Bronchial epithelial cell (primary cell): Measurements from ENCODE around the gene PRKG1. TPM values are rescaled to one million over a fixed set of nuclear protein-coding genes. Genes with fewer than 3 reads are reported as not detected.
A peak's percentile ranks its signal among the peaks of the same experiment; 100 is the strongest.

Source experiments
- DNase-seq: peaks from one replicate; pipeline ENCODE4 v3.0.0-alpha.2; 2010; ENCODE audit warnings: low read depth
- FAIRE-seq: peaks from 2 replicates; lab custom pipeline; 2011; peaks lifted over from hg19 to GRCh38; lab: Jason Lieb, UNC
- H3K27me3 ChIP-seq: 2 replicates; pipeline ENCODE4 v1.5.1; 2011; ENCODE audit warnings: low read length; ENCODE audit not compliant: control insufficient read depth, insufficient read depth
- H3K36me3 ChIP-seq: 2 replicates; pipeline ENCODE4 v1.5.1; 2011; ENCODE audit warnings: low read length; ENCODE audit not compliant: control insufficient read depth, insufficient read depth
- H3K4me3 ChIP-seq: 2 replicates; pipeline ENCODE4 v1.5.1; 2011; ENCODE audit warnings: mild to moderate bottlenecking, low read depth, low read length, control low read depth
- CTCF ChIP-seq: IDR thresholded peaks from 2 replicates; pipeline ENCODE4 v1.5.1; 2011; ENCODE audit warnings: mild to moderate bottlenecking, moderate library complexity, low read length, control low read depth, inconsistent platforms; ENCODE audit not compliant: insufficient read depth, severe bottlenecking
- total RNA-seq: library from RNA; depleted of rRNA; stranded (reverse); fragments of >200 nt; gene quantifications from 2 replicates; pipeline ENCODE4 v1.2.1, GENCODE V29; 2014

Gene PRKG1
- total RNA-seq, 1 donor from 2014 or later = 0.26 TPM

- Histone ChIP-seq H3K36me3 (no peaks in the 10 kb centered on the region), H3K27me3 (no peaks in the 10 kb centered on the region), H3K4me3 (no peak overlapping the region)
- FAIRE-seq (no peak), DNase-seq (no peak)
- no peak for TF ChIP-seq CTCF
Observed at GRCh38 chr10:51955696-51956095, 881.4 kb downstream of the PRKG1 start.

- no peak overlapping the region for H3K4me3 ChIP-seq
- no peaks in the 10 kb centered on the region for H3K36me3 ChIP-seq
- DNase-seq (no peak), FAIRE-seq (no peak)
- no peak for TF ChIP-seq CTCF
- no peaks in the 10 kb centered on the region for H3K27me3 ChIP-seq
Observed at GRCh38 chr10:51956822-51957221, 882.5 kb downstream of the PRKG1 start.

DNA sequence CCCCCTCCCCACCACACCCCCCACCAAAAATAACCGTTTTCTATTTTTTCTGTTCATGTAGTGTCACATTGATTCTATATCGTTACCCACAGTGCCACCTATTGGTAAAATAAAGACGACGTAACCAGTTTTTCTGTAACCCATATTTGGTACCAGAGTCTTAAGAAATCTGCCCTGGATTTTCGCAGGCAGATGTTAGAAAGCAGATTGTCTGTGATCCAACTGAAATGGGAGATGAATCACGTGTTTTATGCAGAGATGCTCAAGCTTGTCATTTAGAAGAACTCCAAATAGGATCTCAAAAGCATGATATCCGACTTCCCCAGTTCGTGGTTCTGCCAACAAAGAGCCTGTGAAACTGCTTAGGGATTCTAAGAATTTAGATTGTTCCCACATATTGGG, 886.2 kb downstream of the PRKG1 start:
- FAIRE-seq (no peak), DNase-seq (peak; percentile 49)
- peak; percentile 31 for TF ChIP-seq CTCF

GRCh38 chr10:51961401-51961800, 887.1 kb downstream of the PRKG1 start:
- no peak for FAIRE-seq
- DNase-seq = no peak
- Histone ChIP-seq H3K4me3 (no peak overlapping the region), H3K36me3 (no peaks in the 10 kb centered on the region), H3K27me3 (no peaks in the 10 kb centered on the region)
- no peak for TF ChIP-seq CTCF

More for the DNA sequence above, 886.2 kb downstream of the PRKG1 start:
- Histone ChIP-seq H3K4me3 (no peak overlapping the region), H3K27me3 (no peaks in the 10 kb centered on the region), H3K36me3 (no peaks in the 10 kb centered on the region)

GRCh38 chr10:51964630-51965029, 890.3 kb downstream of the PRKG1 start:
- no peak for TF ChIP-seq CTCF
- DNase-seq (no peak), FAIRE-seq (no peak)
- H3K36me3 ChIP-seq = no peaks in the 10 kb centered on the region
- H3K4me3 ChIP-seq = no peak overlapping the region
- no peaks in the 10 kb centered on the region for H3K27me3 ChIP-seq

DNA sequence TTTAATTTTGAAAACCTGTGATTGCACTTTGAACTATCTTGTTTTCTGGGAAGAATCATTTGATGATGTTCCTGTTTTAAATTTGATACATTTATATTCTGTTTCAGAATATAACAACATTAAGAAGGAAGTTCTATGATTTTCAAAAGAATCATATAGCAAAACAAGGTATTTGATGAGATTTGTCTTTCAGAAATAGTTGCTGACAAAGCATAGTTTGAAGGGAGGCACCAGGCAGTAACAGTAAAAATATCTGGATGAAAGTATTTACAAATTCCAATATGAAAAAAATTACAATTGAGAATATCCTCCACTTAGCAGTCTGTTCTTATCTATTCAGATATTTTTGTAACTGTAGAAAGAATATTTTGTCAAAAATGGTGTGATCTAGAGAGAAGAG, 891.2 kb downstream of the PRKG1 start:
- Histone ChIP-seq H3K4me3 (no peak overlapping the region), H3K27me3 (no peaks in the 10 kb centered on the region), H3K36me3 (no peaks in the 10 kb centered on the region)
- FAIRE-seq (no peak), DNase-seq (no peak)
- TF ChIP-seq CTCF = no peak
